ENCODE measurements around the gene MEF2C. TPM values are rescaled to one million over a fixed set of nuclear protein-coding genes. Genes with fewer than 3 reads are reported as not detected.

MEF2C gene
- total and polyA plus RNA-seq, 2 of the 13 experiments (the other 11 are each of a cell fraction or from before 2014, with no cell fraction given), result 0.02 TPM; not detected in 1

DNA sequence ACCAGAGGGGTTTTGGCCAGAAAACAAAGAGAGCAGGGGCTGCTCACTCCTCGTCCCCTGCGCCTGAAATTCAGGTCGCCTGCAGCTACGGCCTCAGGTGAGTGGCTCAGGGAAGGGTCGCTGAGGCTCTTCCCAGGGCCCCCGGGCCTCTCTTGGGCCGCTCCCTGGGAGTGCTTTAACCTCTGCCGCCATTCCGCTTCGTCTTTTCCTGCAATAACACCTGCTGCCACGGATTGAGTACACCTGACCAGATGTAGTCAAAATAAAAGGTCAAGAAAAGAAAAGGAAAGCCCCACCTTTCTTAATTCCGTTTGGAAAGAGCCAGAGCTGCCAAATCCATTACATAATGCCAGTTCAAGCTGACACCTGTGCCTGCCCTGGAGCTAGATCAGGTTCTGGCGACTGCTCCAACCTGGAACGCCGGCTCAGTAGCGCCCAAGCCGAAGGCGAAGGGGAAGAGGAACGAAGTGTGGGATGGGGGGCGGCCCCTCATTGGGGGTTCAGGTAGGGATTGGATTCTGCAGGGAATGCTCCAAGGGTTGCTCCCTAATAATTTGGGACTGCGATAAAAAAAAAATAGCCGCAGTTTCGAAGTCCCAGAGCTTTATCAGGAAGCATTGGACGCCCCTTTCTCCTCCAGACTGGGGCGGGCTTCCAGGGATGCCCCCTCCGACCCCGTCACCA lies 193.9 kb downstream of the MEF2C start:
- POLR2A ChIA-PET, result no interaction called here
- in situ Hi-C loops (cut with HindIII; ENCODE audit: extremely low pct_ligation_motif_present, low pct_unique_long_range_greater_than_20kb), result loop anchor here (5.0 to 25.0 kb wide), 2 partner anchors 907 to 1277 kb away; partner anchors contain the start of gene CCNH

More for the DNA sequence above, 193.9 kb downstream of the MEF2C start:
- WGBS (ENCODE audit: low lambda C conversion rate), result 15% methylated on average over 14 of the region's 27 CpGs
- no peak overlapping the region for H3K9ac ChIP-seq (ENCODE audit: insufficient read depth, low read depth, low read length)
- H3K4me2 ChIP-seq (ENCODE audit: low read depth, low read length), result no peak overlapping the region
- no peak for TF ChIP-seq ZNF569 (CRISPR knock-in tag; IDR thresholded peaks at IDR 0.05; ENCODE audit: borderline replicate concordance)
- TF ChIP-seq KDM5A (IDR thresholded peaks at IDR 0.05; ENCODE audit: borderline replicate concordance, low read length), result no peak
- TF ChIP-seq ZNF180 (CRISPR knock-in tag; IDR thresholded peaks at IDR 0.05; ENCODE audit: borderline replicate concordance, low read depth), result no peak
- no peak for TF ChIP-seq SOX5 (CRISPR knock-in tag; IDR thresholded peaks at IDR 0.05; ENCODE audit: borderline replicate concordance)
- no peak for TF ChIP-seq ZNF326 (CRISPR knock-in tag; IDR thresholded peaks at IDR 0.05; ENCODE audit: borderline replicate concordance)
- no peak for TF ChIP-seq SRF (IDR thresholded peaks at IDR 0.05; ENCODE audit: low read depth, low read length)
- TF ChIP-seq MLX (CRISPR knock-in tag; IDR thresholded peaks at IDR 0.05), result no peak
- TF ChIP-seq HDAC2 (CRISPR knock-in tag; IDR thresholded peaks at IDR 0.05), result no peak
- no peak for TF ChIP-seq ZMYM2 (CRISPR knock-in tag; IDR thresholded peaks at IDR 0.05)
- no peaks in the 10 kb centered on the region for H3K36me3 ChIP-seq (replicated peaks in 1 of 2; ENCODE audit: control insufficient read depth in 1 of 2, insufficient read depth in 2 of 2, low read length in 2 of 2)
- H3K79me2 ChIP-seq (ENCODE audit: insufficient read depth, low read length), result no peaks in the 10 kb centered on the region
- H3K9me3 ChIP-seq (ENCODE audit: low read length), result no peaks in the 10 kb centered on the region
- no peaks in the 10 kb centered on the region for H4K20me1 ChIP-seq (ENCODE audit: insufficient read depth, low read length)
- FAIRE-seq, result no peak
- no peak for DNase-seq (ENCODE audit: low spot score)
- no peak overlapping the region for H3K4me3 ChIP-seq (replicated peaks in 1 of 3; ENCODE audit: insufficient read depth in 1 of 3, low read depth in 2 of 3, low read length in 3 of 3)
- ATAC-seq, result no peak
- BruUV-seq (replicated peaks), result no TSS peak
- CTCF ChIA-PET (ENCODE audit: low intra/inter-chr PET ratio, low total read pairs), result interaction anchor here (0.7 kb wide), 1 partner anchor 1264 kb away, joined by 3 read pairs; no protein-coding TSS in a partner anchor
- H2AFZ ChIP-seq (ENCODE audit: low read length), result no peak overlapping the region
- no peaks in the 10 kb centered on the region for H3K4me1 ChIP-seq (ENCODE audit: insufficient read depth, low read length)
- intact Hi-C loops (cut with micrococcal nuclease; ENCODE audit: unreplicated experiment), result no loop called here
- peaks cover 7 to 89% of the 10 kb centered on the region in 2 experiments; a peak in 4 of 5 replicates for H3K27me3 ChIP-seq (ENCODE audit: control insufficient read depth in 1 of 2, insufficient read depth in 2 of 2, low read length in 2 of 2)
- H3K27ac ChIP-seq (ENCODE audit: extremely low read length, insufficient read depth, low read length), result no peak overlapping the region
